NCI-H2081 (cell line): ENCODE results near the gene ARHGEF7.

ENCODE experiments used
- DNase-seq, 2 experiments: peaks; one replicate each; lab custom pipeline; 2025; lab: John Stamatoyannopoulos, UW

ARHGEF7 gene

DNA sequence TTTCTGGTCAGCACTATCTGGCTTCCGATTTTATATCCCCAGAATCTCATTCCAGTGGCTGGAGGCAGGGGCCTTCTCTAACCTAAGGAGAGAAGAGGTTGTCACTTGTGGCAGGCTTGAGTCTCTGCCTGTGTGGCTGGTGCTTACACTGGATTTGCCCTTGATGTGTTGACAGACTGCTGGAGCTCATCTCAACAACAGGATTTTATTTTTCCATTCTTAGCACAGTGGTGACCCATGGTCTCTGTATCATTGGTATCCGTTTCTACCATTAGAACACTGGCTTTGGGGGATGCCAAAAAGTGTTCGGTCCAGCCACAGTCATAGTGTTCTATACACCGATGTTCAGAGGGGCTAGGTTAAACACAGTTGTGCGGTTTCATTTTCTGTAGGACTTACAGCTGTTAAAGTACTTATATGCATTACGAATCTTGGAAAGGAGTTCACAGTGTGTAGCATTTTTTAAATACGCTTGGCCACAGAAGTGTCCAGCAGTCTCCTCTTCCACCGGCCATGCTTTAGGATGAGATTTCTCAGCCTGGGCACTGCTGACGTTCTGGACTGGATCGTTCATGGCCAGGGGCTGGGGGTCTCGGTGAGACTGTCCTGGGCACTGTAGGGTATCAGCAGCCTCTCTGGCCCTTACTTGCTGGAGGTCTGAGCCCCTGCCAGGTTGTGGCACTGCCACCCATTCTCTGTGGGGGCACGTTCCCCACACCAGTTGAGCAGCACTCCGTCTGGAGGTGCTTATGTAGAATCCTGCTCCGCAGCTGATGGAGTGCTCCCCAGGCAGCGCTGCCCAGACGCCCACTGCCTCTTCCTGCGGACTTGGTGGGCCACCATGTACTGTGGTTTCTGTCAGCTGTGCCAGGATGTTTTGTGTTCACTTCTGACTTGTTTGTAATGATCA lies 163.9 kb downstream of the ARHGEF7 start:
- no peak for DNase-seq

DNA sequence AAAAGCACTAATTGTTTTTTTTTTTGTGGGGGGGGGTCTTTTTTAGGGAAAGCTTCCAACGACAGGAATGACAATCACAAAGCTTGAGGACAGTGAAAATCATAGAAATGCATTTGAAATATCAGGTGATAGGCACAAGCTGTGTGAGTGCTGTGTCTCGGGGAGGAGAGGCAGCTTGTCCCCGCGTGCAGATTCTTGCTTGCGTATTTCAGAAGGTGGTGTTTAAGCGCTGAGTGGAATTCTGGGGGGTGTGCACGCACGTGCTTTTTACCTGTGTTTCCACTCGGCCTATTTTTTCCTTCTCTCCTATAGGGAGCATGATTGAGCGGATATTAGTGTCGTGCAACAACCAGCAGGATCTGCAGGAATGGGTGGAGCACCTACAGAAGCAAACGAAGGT lies 165.1 kb downstream of the ARHGEF7 start:
- no peak for DNase-seq

DNA sequence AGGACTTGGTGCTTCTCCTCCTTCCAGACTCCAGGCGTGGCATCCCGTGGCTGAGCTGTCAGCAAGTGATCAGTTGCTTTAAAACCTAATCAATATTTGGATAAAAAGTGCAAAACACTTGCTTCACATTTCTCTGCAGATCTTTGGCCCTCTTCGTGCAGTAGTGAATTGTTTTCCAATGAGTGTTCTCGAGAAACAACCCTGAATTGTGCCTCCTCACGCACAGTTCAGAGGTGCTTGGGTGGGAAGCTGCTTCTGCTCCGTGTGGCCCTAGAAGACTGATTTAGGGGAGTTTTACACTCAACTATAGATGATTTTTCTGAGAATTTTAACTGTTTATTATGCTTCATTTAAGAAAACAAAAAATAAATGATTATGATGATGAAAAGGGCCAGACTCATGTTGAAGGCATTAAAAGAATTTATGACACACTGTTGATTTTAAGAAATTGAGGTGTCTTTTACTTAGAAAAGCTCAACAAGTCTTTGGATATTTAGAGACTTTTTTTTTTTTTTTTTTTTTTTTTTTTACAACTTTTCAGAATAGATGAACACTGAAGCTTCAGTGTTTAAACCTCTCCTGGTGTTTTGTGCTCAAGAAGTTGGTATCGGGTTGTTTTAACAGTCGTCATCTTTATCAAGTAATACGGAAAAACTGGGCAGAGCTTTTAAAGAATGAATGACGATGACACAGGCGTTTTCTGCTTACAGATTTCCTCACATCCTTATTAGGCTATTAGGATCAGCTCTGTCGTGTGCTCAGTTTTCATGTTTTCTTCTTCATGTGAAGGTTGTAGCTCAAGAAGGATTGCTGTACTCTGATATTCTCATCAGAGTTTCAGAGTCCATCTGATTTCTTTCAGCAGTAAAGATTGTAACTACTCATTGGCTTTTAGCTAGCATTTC lies 165.8 kb downstream of the ARHGEF7 start:
- DNase-seq: no peak

DNA sequence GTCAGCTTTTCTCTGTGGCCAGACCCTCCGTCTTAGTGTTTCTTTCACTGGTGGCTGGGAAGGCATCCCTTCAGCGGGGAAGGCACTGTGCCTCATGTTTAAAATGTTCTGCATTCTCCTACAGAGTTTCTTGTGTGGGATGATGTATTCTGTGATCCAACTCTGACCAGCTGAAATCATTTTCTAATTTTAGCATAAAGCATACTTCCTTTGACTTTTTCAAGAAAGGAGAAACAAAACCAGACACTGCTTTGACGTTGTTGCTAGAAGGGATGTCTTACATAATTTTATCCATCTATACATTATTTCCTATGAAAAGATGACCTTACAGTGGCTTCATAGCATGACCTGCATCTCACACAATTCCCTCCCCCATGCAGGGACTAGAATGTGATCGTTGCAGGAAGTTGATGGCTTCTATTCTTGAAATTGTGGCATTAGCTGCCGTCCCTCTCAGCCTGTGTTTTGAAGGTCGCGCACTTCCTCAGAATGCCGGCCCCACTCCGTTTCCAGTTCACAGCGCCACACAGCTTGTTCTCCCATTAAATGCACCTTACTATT lies 166.7 kb downstream of the ARHGEF7 start:
- DNase-seq: peak in 1 of 2 experiments; percentile 62

DNA sequence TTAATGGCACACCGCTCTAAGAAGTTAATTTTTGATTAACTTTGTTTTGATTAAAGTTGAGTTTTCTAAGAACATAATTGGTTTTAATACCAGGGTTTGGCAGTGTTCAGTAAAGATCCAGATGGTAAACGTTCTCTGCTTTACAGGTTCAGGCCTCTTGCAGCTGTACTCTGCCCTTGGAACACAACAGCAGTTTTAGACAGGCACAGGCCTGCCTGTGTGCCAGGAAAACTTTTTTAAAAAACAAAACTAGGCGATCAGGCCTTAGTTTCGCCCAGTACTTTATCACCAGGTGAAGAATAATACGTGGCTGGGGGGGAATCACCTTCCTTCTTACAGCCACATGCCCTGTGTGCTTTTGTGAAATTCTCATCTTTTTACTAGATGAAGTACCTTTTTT lies 167.3 kb downstream of the ARHGEF7 start:
- peak in 1 of 2 experiments; percentile 55 for DNase-seq

DNA sequence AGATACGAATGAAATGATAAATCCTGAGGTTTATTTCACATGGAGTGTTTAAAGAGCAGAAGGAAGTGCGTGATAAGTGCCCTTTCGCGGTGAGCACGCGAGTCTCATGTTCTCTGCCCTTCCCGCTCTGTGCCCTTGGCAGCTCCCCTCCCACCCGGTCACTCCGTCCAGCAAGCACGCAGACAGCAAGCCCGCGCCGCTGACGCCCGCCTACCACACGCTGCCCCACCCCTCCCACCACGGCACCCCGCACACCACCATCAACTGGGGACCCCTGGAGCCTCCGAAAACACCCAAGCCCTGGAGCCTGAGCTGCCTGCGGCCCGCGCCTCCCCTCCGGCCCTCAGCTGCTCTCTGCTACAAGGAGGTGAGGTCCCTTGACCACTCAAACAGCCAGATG lies 167.9 kb downstream of the ARHGEF7 start:
- DNase-seq: no peak

DNA sequence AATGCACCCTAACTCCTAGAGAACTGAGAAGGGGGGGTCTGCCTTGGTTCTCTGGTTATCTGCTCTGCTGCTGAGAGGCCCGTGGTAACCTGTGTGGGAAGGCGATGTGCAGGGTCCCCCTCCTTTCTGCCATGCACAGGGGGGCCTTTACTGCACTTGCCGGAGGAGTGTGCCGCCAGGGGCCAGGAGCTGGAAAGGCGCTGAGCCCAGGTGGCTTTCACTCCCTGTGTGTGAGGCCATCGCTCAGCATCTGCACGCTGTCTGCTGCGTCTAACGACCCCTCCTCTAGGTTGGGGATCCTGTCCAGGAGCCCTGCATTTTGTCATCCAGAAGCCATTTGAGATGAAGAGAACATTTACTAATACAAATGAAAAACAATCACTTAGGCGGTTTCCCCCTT lies 168.3 kb downstream of the ARHGEF7 start:
- DNase-seq: no peak

DNA sequence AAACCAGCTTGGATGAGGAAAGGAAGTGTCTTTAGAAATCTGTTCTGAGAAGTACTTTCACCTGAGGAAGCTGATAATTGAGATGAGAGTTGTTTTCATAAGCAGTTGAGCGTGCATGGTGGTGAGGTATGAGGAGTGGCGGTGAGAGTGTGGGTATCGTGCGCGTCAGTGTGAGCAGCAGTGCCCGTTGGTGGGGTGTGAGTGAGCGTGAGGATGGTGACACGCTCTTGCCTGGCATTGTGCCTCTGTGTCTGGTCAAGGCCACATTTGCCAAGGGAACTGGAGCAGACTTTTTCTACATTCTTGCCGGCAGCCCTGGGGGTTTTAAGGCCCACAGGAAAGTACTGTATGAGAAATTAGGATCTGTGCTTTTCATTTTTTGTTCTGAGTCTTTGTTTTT lies 168.9 kb downstream of the ARHGEF7 start:
- DNase-seq: no peak

DNA sequence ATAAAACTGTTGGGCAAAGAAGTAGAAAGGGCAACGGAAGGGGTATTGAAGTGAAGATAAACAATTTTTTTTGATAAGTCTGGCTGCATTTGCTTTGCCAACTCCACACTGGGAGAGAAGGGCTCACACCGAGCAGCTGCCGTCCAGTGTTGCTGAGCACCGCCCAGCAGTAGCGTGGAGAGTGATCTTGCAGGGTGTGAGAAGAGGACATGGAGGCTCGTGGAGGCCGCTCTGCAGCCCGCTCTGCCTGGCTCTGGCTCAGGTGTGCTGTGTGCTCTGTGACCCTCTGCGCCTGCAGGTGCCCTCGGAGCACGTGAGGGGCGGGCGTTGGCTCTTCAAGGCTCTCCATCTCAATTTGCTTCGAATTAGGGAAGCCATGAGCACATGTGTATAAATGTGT lies 169.5 kb downstream of the ARHGEF7 start:
- no peak for DNase-seq

DNA sequence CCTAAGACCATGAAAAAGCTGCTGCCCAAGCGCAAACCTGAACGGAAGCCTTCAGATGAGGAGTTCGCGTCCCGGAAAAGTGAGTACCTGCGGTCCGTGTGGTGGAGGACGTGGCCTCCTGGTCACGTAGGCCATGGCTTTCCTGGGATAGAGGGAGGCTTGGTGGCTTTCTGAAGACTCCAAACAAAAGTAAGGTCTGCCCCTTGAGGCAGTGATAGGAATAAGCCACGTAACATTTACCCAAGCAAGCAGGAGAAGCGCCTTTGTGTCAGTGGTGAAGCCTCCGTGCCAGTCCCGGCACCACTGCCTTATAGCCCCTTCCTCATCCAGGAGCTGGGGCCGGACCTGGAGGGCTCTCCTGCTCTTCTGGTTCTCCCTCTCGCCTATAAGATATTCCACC lies 171.1 kb downstream of the ARHGEF7 start:
- DNase-seq: no peak

DNA sequence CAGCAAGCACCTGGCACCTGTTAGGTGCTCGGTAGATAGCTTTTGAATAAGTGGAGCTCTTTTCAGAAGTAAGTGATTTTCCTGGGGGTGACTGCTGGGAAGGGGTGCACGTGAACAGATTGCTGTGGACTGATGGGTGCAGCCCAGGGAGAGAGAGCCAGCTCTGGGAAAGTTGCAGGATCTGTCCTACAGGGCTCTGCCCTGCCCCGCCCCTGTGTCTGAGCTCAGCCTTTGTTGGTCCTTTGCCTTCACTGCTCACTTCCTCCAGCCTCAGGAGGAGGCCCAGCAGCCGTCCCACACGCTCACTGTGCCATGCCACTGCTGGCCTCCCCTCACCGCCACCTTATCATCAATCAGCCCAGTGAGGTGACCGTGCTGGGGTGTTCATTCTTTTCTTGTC lies 171.6 kb downstream of the ARHGEF7 start:
- DNase-seq: no peak

DNA sequence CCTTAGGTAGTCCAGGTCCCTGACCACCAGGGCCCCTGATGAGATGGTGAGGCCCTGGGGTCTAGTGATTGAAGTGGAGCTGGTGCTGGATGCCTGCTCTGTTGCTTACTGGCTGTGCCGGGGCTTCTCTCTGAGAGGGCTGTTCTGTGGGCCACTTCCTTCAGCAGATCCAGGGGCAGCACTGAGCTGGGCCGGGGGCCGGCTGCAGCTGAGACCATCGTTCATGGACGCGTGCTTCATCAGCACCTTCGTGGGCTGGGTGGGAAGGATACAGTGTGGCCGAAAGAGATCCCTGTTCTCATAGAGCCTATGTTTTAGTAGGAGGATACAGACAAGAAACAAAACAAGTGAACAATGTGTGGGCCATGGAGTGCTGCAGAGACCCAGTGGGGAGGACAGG lies 172.1 kb downstream of the ARHGEF7 start:
- no peak for DNase-seq

DNA sequence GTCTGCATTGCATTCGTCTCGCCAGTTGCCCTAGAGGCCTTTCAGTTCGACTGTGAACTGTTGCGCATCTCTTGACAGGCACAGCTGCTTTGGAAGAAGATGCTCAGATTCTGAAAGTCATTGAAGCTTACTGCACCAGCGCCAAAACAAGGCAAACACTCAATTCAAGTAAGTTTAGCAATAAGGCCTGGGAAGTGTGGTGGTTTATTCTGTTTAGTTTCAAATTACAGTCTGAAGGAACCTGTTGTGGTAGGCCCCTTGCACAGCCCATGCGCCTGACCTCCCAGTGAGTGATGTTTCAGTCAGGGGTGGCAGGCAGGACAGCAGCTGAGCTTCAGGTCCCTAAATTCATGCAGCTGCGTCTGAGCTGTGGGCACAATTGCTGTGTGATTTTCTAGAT lies 173.2 kb downstream of the ARHGEF7 start:
- no peak for DNase-seq

DNA sequence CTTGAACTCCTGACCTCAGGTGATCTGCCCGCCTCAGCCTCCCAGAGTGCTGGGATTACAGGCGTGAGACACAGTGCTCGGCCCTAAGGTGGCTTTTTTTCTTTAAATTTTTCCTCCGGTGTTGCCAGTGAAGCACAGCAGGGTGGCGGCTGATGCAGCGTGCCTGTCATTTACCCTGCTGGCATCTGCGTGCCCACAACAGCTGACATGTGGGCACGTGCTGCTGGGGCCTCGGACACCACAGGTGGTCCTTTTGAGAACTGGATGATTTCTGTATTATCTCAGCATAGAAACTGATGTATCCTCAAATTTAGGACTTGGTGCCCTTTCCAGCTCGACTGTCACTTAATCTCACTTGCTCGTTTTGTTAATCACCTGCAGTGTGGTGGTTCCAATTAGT lies 174.1 kb downstream of the ARHGEF7 start:
- DNase-seq: peak in 1 of 2 experiments; percentile 56

DNA sequence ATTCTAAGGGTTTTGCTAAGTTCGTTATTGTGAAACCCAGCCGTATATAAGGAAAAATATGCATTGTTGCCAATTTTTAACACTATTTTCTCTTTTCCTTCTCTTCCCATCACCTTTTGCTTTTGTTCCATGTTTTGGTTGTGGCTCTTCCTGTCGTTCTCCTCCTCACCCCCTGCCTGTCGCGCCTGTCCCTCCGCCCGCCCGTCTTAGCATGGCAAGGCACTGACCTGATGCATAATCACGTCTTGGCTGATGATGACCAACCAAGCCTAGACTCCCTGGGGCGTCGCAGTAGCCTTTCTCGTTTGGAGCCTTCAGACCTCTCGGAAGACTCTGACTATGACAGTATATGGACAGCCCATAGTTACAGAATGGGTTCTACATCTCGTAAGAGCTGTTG lies 176.8 kb downstream of the ARHGEF7 start:
- DNase-seq: no peak

DNA sequence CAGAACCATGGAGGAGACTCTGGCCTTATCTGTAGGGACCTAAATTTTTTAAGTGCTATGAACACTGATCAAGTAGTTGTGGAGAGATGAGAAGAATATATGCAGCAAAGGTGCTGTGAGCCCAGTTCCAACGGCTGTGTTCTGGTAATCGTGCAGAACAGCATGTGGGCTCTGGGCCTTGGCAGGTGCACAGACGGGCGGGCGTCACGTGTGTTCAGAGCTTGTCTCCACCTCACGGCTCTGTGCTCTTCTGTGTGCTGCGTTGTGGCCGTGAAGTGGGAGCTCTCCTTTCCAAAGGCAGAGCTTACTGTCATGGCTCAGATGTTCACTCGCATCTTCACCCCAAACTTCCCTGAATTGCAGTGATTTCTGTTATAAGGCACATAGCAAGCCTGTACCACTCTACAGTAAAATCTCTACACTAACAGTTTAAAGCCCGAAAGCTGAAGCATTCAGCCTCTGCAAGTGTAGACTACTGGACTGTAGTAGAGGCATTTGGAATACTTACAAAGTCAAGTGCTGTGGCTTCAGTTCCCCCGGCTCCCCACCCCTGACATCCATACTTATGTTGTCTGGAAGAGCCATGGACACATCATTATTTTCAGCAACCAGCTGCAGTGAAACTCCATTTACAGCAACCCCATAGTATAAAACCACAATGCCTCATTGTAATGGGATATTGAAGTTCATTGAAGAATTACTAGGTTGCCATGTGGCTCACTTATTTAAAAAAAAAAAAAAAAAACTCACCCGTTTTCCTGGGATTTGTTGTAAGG lies 177.8 kb downstream of the ARHGEF7 start:
- DNase-seq: no peak

DNA sequence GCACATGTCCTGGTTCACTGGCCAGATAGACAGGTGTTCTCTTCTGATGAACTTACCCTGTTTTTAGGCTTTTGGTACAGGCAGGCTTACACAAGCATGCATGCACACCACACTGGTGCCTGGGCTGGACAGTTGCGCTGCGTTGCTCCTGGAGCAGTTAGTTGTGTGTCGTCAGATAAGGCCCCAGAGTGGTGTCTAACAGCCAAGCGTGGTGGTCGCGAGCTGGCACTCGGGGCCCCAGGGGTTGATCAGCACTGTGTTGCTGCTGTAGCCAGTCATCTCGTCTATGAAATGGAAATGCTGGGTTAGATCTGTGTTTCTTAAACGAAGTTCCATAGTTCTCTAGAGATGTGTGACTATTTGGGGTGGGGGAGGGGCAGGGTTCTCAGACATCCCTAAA lies 180.8 kb downstream of the ARHGEF7 start:
- no peak for DNase-seq

DNA sequence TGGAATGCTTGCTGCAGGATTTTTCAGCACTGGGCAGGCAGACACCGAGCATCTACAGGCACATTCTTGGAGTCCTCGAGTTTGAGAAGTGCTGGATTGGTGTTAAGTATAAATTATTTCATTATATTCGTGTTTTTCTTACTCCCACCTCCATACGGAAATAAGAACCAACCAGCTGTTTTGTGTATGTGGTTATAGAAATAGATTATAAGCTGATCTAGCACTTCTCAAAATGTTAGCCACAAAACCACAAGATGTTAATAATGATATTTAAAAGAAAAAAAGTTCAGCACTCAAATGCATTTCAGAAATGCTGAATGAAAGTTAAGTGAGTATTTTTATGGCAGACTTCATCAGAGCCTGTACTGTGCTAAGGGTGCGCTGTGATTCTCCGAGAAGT lies 181.3 kb downstream of the ARHGEF7 start:
- DNase-seq: no peak

DNA sequence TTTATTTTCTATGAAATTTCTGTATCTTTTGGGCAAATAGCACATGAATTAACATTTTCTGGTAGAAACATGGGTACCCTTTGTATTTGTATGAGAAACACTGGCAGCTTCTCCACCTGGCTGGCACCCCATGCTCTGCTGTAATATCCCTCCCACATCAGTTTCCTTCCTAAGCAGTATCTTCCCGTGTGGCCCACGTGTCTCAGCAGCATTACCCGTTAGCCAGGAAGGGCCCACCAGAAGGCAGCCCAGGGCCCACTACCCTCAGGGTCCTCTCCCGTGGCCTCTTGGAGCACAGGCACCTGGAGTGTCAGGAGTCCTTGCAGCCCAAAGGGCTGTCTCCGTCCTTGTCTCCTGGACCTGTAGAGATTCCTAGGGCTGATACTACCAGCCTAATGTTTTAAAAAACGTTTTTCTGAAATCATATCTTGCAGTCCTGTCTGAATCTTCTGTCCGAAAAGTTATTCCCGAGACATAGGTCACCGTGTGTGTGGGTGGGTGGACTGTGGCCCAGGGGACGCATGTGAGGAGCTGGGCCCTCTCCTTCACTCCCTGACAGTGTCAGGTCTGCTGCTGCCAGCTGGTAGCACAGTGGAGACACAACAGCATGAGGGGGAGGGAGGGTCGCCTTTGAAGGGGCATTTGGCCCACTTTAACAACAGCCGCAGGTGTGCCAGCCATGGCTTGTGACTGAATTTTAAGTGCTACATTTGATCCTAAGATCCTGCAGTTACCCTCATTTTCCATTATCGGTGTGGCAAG lies 183.3 kb downstream of the ARHGEF7 start:
- DNase-seq: no peak

DNA sequence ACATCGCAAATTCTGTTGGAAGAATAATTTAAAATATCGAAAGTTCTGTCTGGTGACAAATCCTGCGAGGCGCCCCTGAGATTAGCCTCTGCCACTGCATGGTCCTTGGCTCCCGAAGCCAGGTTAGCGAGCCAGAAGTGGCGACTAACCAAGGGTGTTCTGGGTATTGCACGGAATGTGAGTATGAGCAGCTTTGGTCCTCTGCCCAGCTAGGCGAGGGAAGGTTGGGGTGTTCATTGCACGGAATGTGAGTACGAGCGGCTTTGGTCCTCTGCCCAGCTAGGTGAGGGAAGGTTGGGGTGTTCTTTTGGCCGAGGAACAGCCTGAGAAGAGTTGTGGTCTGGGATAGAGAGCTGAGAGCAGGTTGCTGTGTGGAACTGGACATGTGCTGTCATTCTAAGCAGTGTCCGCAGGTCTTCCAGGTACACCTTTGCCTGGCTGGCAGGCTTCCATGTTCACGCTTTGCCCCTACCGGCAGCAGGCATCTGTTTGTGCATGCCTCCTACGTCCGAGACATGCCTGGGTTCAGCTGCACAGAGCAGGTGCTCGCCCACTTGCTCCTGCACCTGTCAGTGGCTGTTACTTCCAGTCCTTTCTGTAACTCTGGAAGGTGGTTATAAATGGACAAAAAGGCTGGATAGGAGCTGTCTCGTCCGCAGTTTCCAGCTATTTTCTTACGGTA lies 187.1 kb downstream of the ARHGEF7 start:
- peak in 1 of 2 experiments; percentile 37 for DNase-seq

DNA sequence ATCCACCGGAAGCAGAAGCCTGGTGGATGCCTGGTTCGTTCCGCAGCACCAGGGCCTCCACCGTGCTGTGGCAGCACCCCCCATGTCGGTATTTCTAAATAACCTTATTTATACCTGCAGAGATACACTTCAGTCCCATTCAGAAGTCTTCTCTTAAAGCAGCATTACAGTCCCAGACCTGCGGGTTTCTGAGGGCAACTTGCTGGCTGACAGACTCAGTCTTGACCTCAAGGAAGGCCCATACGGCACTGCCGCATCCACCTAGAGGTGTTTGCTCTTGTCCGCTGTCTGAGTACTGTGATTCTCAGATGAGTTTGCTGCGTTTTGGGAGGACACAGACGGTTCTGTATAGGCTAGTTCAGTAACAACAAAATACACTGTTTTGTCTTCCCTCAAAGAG lies 188.4 kb downstream of the ARHGEF7 start:
- no peak for DNase-seq
